Activated naive CD4-positive, alpha-beta T cell treated with anti-CD3 and anti-CD28 coated beads, Interleukin-2, amount 50 U/mL, for 24 hours (primary cell): ENCODE results near the gene ERP27.
A peak's percentile ranks its signal among the peaks of the same experiment; 100 is the strongest.

Experiments
- H3K27ac Mint-ChIP-seq: one replicate; pipeline ENCODE4 v1.8.0; 2021; ENCODE audit warnings: mild to moderate bottlenecking, mixed read lengths
- H3K27me3 Mint-ChIP-seq: one replicate; pipeline ENCODE4 v1.8.0; 2021; ENCODE audit warnings: mixed read lengths
- H3K36me3 Mint-ChIP-seq: one replicate; pipeline ENCODE4 v1.8.0; 2021; ENCODE audit warnings: mixed read lengths
- H3K4me1 Mint-ChIP-seq: one replicate; pipeline ENCODE4 v1.8.0; 2021; ENCODE audit warnings: mixed read lengths
- H3K4me3 Mint-ChIP-seq: one replicate; pipeline ENCODE4 v1.8.0; 2021; ENCODE audit warnings: mild to moderate bottlenecking, mixed read lengths
- H3K9me3 Mint-ChIP-seq: one replicate; pipeline ENCODE4 v1.8.0; 2021; ENCODE audit warnings: mixed read lengths

ERP27 gene

DNA sequence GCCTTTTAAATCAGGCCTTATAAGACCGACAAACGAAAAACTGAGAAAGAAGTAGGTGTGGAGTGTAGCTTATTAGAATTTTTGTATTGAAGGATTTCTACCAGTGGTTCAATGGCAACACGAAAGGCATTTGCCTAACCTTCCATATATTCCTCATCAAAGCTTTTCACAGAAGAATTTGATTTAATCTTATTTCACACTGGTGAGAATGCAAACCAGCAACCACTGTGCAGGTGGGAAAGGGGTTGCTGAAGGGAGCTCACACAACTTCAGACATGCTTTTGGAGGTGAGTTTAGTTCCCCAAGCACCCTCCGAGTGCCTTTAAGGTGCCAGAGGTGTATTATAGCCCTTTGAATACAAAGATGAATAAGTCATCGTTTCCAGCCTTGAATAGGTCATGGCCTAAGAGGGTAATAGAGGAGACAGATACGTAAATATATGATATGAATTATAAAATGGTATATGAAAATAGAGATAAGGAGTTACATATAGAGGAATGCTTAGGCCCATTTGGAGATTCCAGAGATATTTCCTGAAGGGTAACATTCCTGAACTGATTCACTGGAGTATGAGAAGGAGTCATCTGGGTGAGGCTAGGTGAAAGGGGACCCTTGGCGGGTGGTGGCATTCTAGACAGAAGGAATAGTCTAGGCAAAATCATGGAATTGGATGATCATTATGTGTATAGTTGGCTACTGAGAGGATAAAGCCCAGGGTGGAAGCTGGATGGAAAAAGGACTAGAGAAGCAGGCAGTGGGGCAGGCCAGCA, 6.4 kb downstream of the ERP27 start:
- peaks cover 51% of the 10 kb centered on the region for H3K4me1 Mint-ChIP-seq
- peaks cover 39% of the 10 kb centered on the region for H3K36me3 Mint-ChIP-seq
- H3K27ac Mint-ChIP-seq, result peak overlapping the region; percentile 56
- no peaks in the 10 kb centered on the region for H3K27me3 Mint-ChIP-seq
- no peak overlapping the region for H3K4me3 Mint-ChIP-seq
- no peaks in the 10 kb centered on the region for H3K9me3 Mint-ChIP-seq

DNA sequence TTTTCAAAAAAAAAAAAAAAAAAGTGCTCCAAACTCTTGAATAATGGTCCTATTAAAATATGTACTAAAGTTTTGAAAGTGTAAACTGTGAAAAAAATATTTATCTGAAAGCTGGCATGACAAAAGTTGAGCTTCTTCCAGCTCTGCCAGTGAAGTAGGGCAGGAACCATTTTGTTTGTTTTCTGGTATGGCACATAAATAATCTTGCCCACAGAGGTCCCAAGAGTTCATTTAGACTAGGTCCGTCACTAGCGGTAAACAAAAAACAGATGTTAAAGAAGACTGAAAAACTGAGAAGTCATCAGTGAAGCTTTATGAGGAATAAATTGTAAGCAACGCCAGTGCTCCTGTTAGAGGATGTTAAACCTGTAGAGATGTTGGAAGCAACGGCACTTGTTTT, 7.0 kb downstream of the ERP27 start:
- Mint-ChIP-seq H3K4me1 (peaks cover 45% of the 10 kb centered on the region), H3K27ac (no peak overlapping the region), H3K36me3 (peaks cover 39% of the 10 kb centered on the region), H3K9me3 (no peaks in the 10 kb centered on the region), H3K4me3 (no peak overlapping the region), H3K27me3 (no peaks in the 10 kb centered on the region)

DNA sequence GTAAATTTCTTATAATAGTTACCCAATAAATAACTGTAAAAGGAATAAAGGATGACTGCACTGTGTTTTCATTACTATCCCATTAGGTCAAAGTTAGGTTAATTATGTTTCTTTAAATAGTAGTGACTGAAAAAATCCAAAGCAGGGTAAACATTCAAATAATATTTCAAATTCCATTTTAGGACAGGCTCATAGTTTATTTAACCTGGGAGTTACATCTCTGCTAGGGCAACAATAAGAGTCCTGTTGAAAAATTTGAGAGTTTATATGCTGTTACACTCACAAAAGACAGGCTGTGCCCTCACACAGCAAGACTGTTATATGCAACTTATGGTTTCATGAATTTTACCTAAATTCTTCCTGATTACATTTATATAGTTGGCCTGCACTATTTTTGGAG, 8.0 kb downstream of the ERP27 start:
- Mint-ChIP-seq H3K27ac (no peak overlapping the region), H3K4me3 (no peak overlapping the region), H3K27me3 (no peaks in the 10 kb centered on the region), H3K4me1 (peaks cover 35% of the 10 kb centered on the region), H3K36me3 (peaks cover 39% of the 10 kb centered on the region), H3K9me3 (no peaks in the 10 kb centered on the region)

DNA sequence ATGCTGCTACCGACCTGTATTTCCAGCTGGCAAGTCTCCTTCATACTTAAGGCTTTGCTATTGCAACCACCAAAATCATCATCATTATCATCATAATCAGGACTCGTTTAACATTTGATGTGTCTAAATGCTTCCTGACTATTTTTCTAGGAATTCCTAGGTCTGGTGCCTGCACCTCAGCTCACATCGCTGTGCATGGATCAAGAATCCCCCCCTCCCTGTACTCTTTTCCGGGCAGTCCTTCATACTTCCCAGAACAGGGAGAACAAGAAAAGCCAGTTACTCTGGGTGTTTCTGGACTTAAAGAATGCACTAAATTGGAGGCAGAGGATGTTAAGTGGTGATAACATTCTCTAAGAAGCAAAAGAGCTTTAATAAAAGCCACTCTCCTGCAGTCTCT, 9.4 kb downstream of the ERP27 start:
- Mint-ChIP-seq H3K27me3 (no peaks in the 10 kb centered on the region), H3K4me1 (peaks cover 28% of the 10 kb centered on the region), H3K4me3 (no peak overlapping the region), H3K9me3 (no peaks in the 10 kb centered on the region), H3K27ac (no peak overlapping the region), H3K36me3 (peaks cover 37% of the 10 kb centered on the region)

DNA sequence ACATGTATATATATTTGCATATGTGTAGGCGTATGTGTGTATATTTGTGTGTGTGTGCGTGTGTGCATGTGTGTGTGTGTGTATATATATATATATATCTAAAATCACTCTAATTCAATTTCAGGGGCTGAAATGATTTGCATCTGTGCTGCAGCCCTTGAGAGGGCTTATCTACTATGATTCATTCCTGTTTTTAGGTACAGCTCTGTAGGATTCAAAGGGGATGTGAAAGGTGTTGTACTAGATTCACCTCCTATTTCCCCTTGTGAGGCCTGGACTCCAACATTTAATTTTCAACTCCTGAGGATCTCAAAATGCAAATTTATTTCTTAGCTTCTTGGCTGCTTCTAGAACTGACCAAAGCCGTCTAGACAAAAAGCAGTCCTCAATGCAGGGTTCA, 11.1 kb downstream of the ERP27 start:
- Mint-ChIP-seq H3K9me3 (no peaks in the 10 kb centered on the region), H3K27me3 (no peaks in the 10 kb centered on the region), H3K36me3 (peaks cover 26% of the 10 kb centered on the region), H3K4me3 (no peak overlapping the region), H3K27ac (no peak overlapping the region), H3K4me1 (peaks cover 15% of the 10 kb centered on the region)

DNA sequence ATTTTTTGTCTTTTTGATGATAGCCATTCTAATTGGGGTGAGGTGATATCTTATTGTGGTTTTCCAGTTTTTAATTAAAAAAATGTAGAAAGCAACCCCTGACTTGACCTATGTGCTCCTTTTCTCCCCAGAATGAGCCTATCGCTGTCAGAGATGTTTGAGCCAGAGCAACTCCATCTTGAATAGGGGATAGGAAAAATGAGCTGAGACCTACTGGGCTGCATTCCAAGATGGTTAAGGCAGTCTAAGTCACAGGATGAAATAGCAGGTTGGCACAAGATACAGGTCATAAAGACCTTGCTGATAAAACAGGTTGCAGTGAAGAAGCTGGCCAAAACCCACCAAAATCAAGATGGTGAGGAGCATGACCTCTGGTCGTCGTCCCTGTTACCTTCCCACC, 13.8 kb downstream of the ERP27 start:
- H3K27ac Mint-ChIP-seq, result no peak overlapping the region

DNA sequence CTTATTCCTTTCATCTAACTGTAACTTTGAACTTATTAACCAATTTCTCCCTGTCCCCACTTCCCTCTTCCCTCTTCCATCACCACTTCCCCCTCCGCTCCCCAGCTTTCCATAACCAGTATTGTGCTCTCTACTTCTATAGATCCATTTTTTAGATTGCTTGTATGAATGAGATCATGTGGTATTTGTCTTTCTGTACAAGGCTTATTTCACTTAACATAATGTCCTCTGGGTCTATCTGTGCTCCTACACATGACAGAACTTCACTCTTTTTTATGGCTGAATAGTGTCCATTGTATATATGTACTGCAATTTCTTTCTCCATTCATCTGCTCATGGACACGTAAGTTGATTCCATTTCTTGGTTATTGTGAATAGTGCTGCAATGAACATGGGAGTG, 14.4 kb downstream of the ERP27 start:
- Mint-ChIP-seq H3K4me3 (no peak overlapping the region), H3K4me1 (peaks cover 42% of the 10 kb centered on the region), H3K27ac (no peak overlapping the region), H3K9me3 (no peaks in the 10 kb centered on the region), H3K27me3 (no peaks in the 10 kb centered on the region), H3K36me3 (peaks cover 28% of the 10 kb centered on the region)

More for the DNA sequence above, 13.8 kb downstream of the ERP27 start:
- H3K4me1 Mint-ChIP-seq, result peaks cover 37% of the 10 kb centered on the region
- H3K4me3 Mint-ChIP-seq, result no peak overlapping the region
- no peaks in the 10 kb centered on the region for H3K9me3 Mint-ChIP-seq
- H3K36me3 Mint-ChIP-seq, result peaks cover 24% of the 10 kb centered on the region
- no peaks in the 10 kb centered on the region for H3K27me3 Mint-ChIP-seq

DNA sequence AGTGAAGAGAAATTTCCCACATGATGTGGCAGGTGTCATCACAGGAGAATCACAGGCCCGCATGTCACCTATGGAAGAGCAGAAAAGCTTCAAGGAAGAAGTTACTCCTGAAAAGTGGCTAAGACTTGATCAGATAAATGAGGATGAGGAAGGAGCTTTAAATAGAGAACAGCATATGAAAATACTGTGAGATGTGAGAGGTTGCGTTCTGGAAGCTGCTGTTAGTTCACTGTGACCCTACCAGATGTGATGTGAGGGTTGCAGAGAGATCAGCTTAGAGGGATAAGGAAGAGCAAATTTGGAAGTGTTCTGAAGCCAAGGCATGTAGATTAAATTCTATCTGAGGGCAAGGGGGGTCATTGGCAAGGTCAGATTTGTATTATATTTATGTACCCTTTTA, 17.1 kb downstream of the ERP27 start:
- H3K4me3 Mint-ChIP-seq, result peak overlapping the region; percentile 47
- no peaks in the 10 kb centered on the region for H3K27me3 Mint-ChIP-seq
- no peaks in the 10 kb centered on the region for H3K9me3 Mint-ChIP-seq
- peak overlapping the region; percentile 54 for H3K27ac Mint-ChIP-seq
- peaks cover 45% of the 10 kb centered on the region for H3K4me1 Mint-ChIP-seq
- peaks cover 31% of the 10 kb centered on the region for H3K36me3 Mint-ChIP-seq

DNA sequence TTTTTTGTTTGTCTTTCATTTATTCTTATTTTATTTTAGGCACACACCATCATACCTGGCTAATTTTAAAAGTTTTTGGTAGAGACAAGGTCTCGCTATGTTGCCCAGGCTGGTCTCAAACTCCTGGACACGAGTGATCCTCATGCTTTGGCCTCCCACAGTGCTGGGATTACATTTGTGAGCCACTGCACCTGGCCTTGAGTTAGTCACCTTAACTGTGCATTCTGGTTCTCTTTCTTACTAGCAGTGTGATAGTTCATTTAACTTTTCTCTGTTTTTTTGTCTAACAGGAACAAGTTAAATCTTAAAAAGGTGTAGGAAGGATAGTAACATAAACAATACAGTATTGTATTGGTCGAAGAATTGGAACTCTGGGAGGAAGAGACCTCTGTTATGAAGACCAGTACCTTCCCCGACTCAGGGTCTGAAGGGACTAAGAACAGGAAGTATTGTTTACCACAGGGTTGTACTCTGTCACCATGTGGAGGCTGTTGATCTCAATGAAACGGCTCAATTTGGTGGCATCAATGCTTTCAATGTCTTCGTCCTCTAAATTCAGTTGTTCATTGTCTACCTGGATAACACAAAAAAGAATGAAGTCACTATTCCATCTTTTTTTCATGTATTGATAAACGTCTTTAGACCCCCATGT, 17.7 kb downstream of the ERP27 start:
- Mint-ChIP-seq H3K27ac (peak overlapping the region; percentile 54), H3K4me3 (peak overlapping the region; percentile 47), H3K9me3 (no peaks in the 10 kb centered on the region), H3K4me1 (peaks cover 48% of the 10 kb centered on the region), H3K36me3 (peaks cover 33% of the 10 kb centered on the region), H3K27me3 (no peaks in the 10 kb centered on the region)

DNA sequence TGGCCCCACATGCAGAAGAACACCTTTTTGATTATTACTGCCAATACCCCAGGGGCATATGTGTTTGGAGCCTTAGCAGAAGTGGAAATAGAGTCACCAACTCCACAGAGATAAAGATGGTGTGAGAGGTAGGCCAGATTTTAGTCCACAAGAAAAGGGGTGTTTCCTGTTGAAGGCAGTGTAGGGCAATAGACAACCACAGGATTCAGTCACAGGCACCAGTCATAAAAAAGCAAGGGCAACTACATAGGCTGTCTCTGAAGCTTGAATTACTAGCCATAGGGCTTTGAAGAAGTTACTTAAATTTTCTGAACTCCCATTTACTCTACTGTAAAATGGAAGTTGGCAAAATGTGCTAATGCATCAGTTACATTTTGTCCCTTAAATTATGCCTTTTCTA, 18.9 kb downstream of the ERP27 start:
- Mint-ChIP-seq H3K9me3 (no peaks in the 10 kb centered on the region), H3K36me3 (peaks cover 40% of the 10 kb centered on the region), H3K4me3 (no peak overlapping the region), H3K27me3 (no peaks in the 10 kb centered on the region), H3K4me1 (peaks cover 60% of the 10 kb centered on the region), H3K27ac (no peak overlapping the region)

DNA sequence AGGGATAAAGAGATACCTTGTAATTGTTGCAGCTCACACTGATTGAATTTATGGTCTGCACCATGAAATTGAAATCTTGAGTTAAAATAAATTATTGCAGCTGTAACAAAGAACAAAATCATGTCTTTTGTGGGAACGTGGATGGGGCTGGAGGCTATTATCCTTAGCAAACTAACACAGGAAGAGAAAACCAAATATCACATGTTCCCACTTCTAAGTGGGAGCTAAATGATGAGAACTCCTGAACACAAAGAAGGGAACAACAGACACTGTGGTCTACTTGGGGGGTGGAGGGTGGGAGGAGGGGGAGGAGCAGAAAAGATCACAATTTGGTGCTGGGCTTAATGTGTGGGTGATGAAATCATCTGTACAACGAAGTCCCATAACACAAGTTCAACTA, 22.6 kb downstream of the ERP27 start:
- Mint-ChIP-seq H3K9me3 (no peaks in the 10 kb centered on the region), H3K27me3 (no peaks in the 10 kb centered on the region), H3K36me3 (peaks cover 46% of the 10 kb centered on the region), H3K27ac (peak overlapping the region; percentile 27), H3K4me3 (no peak overlapping the region), H3K4me1 (peaks cover 56% of the 10 kb centered on the region)

DNA sequence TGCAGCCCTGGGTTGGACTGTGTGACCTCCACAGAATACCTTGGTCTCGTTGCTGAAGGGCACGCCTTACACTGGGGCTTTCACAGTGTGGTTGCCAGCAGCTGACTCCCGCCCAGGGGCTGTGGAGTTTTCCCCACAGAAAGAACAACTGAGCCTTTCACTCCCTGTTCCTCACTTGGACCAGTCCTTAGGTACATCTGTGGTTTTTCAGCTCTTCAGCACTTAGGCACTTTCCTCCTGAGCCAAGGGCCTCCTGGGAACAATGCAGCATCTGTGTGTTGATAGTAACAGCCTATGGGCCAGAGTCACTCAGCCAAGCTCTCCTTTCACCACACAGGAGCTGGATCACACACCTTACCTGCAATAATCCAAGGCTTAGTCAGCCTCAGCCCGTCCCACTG, 25.0 kb downstream of the ERP27 start:
- H3K4me1 Mint-ChIP-seq, result peaks cover 52% of the 10 kb centered on the region
- no peak overlapping the region for H3K4me3 Mint-ChIP-seq
- no peak overlapping the region for H3K27ac Mint-ChIP-seq
- H3K9me3 Mint-ChIP-seq, result no peaks in the 10 kb centered on the region
- H3K27me3 Mint-ChIP-seq, result no peaks in the 10 kb centered on the region
- H3K36me3 Mint-ChIP-seq, result peaks cover 42% of the 10 kb centered on the region

DNA sequence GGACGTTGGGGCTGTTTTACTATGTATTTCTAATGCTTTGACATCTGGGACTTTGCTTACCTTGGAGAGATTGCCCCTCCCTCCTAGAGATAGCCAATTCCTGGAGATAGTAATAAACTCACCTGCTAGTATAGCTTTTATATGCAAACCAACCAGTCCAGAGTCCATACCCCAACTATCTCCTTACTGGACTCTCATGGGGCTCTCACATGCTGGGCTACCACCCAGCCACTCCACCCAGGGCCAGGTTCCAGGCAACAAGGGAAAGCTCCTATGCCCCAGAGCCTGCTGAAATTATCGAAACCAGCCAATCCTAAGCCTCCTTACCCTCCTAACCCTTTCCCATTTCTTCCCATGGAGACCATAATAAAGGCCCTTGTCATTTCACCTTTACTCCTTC, 27.2 kb downstream of the ERP27 start:
- Mint-ChIP-seq H3K27ac (peak overlapping the region; percentile 85), H3K9me3 (no peaks in the 10 kb centered on the region), H3K27me3 (no peaks in the 10 kb centered on the region), H3K36me3 (peaks cover 37% of the 10 kb centered on the region), H3K4me1 (peaks cover 49% of the 10 kb centered on the region), H3K4me3 (no peak overlapping the region)

DNA sequence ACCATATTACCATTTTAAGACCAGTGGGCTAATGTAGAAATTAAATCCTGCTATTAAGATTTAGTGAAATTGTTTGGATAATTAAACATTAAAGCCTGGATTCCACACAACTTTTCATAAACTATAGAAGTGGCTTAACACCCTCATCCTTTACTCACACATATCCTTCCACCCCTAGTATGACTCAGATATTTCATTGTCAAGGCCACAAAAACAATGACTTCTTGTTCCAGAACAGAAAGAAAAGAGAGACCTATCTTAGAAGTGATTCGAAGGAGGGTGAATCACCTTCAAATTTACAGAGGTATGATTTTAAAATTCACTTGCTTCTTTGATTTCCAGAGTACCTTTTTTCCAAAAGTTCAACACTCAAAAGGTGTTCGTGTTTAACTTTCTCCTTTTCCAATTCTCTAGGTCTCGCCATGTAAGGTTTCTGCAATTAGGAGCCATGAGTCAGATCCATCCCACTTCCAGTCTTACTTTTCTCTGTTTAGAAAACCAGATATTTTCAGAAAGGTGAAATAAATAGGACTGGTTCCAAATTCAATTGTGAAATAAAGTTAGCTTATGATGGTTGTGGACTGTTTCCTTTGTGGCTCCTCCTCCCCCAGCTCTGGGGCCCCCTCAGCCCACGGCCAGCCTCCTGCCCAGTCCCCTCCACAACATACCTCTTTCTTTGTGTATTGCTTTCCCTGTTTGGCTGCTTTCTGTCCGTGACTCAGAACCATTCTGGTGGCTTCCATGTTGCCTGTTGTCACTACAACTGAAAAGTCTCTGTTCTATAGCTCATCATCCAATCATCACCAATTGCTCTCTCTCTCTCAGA, 28.0 kb downstream of the ERP27 start:
- no peaks in the 10 kb centered on the region for H3K27me3 Mint-ChIP-seq
- H3K4me1 Mint-ChIP-seq, result peaks cover 48% of the 10 kb centered on the region
- peak overlapping the region; percentile 30 for H3K4me3 Mint-ChIP-seq
- H3K36me3 Mint-ChIP-seq, result peaks cover 32% of the 10 kb centered on the region
- H3K9me3 Mint-ChIP-seq, result no peaks in the 10 kb centered on the region
- peak overlapping the region; percentile 89 for H3K27ac Mint-ChIP-seq

DNA sequence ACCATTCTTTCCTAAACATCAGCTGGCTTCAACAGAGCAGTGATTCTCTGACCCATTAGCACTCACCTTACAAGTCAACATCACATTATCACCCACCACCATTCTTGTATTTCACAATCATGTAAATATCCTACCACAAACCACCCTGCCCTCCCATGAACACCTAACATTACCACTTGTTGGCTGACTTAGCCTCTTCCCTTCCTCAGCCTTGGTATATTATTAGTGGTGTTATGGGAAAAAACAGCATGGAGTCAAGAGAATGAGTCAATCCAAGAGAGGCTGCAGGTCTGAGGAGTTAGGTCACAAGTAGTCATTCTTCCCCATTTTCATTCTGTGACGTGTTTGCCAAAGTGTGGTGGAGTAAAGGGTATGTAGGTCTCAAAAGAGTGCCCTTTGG, 30.4 kb downstream of the ERP27 start:
- no peaks in the 10 kb centered on the region for H3K9me3 Mint-ChIP-seq
- H3K4me1 Mint-ChIP-seq, result peaks cover 45% of the 10 kb centered on the region
- peaks cover 24% of the 10 kb centered on the region for H3K36me3 Mint-ChIP-seq
- H3K4me3 Mint-ChIP-seq, result no peak overlapping the region
- no peaks in the 10 kb centered on the region for H3K27me3 Mint-ChIP-seq
- H3K27ac Mint-ChIP-seq, result no peak overlapping the region

DNA sequence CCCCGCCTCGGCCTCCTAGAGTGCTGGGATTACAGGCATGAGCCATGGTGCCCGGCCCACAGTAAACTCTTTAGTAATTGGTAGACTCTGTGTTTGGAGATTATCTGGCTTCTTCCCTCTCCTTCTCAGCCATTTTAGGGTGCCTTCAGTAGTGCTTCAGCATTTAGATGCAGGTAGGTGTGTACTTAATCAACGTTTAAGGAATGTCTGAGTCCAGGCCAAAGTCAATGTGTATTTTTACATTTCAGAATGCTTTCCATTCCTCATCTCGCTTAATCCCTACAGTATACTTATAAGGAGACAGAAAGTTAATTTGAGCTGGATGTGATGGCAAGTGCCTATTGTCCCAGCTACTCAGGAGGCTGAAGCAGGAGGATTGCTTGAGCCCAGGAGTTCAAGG, 32.2 kb downstream of the ERP27 start:
- H3K4me3 Mint-ChIP-seq, result no peak overlapping the region
- H3K36me3 Mint-ChIP-seq, result peaks cover 17% of the 10 kb centered on the region
- H3K4me1 Mint-ChIP-seq, result peaks cover 47% of the 10 kb centered on the region
- H3K27me3 Mint-ChIP-seq, result no peaks in the 10 kb centered on the region
- H3K9me3 Mint-ChIP-seq, result no peaks in the 10 kb centered on the region
- H3K27ac Mint-ChIP-seq, result no peak overlapping the region
